Tibial nerve (tissue), 4 donors: ENCODE measurements around the gene HOXC10.

ENCODE experiments used
- CTCF ChIP-seq, 5 experiments: fragments of 200-600 bp in 3 of 5; fragments of 450-650 bp in 2 of 5; sonication (generic) in 3 of 5; IDR thresholded peaks; one replicate each; pipeline ENCODE4 v1.5.1; 2016 to 2019; ENCODE audit warnings: antibody characterized with exemption in 5 of 5, mild to moderate bottlenecking in 3 of 5, moderate library complexity in 2 of 5
- EP300 ChIP-seq, 2 donors: sonication (generic); formaldehyde crosslinking; IDR thresholded peaks; one replicate each; pipeline ENCODE4 v1.6.1; 2017; ENCODE audit warnings: antibody characterized with exemption in 2 of 2, mild to moderate bottlenecking in 1 of 2
- POLR2A ChIP-seq, 2 donors: fragments of 450-650 bp; IDR thresholded peaks; one replicate each; pipeline ENCODE4 v1.6.1; 2017; ENCODE audit warnings: antibody characterized with exemption in 2 of 2, mild to moderate bottlenecking in 2 of 2, moderate library complexity in 2 of 2

DNA sequence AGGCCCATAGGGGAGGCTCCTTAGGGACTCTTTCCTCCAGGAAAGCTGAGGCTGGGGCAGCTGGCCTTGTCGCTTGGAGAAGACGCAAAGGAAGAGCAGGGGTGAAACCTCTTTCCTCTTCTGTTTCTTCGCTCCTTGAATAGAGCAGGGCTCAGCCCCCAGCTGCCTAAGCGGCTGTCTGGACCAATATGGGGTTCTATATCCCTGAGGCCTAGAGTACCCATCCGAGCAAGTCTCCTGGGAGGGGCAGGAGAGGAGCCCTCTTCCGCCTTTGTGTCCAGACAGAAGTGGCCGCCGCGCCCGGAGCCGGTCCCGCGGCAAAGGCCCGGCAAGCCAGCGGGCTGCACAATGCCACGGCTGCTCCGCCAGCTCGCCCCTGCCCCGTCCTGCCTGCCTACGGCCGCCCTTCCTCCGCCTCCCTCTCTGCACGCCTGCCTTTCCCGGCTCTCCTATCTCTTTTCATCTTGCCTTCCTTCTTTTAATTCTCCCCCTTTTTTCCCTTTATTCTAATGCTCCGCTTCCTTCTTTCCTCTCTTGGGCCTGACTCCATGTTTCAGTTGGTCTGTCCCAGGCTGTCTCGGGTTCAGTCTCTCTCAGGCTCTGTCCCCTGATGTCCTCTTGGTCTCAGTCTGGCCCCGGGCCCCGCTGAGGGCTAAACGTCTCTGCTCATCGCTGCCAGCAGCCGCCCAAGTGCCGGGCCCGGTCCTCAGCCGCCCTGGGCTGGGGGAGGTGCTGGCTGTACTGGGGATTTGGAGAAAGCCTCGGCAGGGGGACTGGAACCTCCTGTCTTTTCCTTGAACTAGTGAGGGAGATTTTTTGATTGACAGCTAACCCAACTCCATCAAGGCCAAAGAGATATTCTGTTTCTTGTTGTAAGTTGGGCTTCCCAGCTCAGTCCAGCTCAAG, 12.5 kb downstream of the HOXC10 start:
- no peak for TF ChIP-seq CTCF (IDR thresholded peaks at IDR 0.05)
- TF ChIP-seq POLR2A (IDR thresholded peaks at IDR 0.05): no peak
- TF ChIP-seq EP300 (IDR thresholded peaks at IDR 0.05): peak in 1 of 2 donors; percentile 42
